ENCODE data around the gene MCIDAS. TPM values are rescaled to one million over a fixed set of nuclear protein-coding genes. Genes with fewer than 3 reads are reported as not detected.
A peak's percentile ranks its signal among the peaks of the same experiment; 100 is the strongest.

Gene MCIDAS
- total RNA-seq, 4 donors from 2014 or later = not detected

DNA sequence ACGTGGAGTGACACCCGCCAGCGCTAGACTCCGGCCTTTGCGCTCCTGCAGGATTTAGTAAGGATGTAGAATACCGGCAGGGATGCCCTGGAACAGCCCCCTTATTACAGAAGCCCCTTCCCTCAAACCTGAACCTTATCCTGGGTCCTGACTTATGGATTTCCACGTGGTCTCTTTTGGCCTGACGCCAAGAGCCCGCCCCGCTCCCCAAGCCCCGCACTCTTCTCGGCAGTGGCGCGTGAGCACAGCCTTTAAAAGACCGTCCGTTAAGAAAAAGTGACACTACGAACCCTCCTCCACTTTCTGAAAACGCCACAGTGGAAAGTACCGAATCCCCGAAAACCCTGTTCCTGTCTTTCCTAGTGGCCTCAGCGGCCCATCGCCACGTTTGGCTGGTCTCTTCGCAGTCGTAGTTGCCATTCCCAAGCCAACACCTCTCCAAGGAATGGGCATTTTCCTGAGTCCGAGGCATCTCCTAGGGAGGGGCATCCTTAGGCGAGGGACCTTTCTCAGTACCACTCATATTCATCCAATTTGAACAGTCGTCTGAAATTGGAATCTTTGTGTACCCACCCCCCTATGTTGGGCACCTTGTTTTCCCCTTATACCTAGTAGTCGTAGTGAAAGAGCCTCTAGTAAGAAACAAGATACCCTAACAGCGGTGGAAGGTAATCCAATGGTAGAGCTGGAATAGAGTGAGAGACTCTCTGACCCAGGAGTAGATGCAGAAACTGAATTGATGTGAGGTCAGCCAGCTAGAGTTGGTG, 732 bp upstream of the MCIDAS start:
- Histone ChIP-seq H3K4me3 (peak overlapping the region; percentile 11 to 47 (median 30)), H3K4me1 (peaks cover 0 to 47% (median 33%) of the 10 kb centered on the region in 4 donors), H3K27me3 (peaks cover 0 to 100% of the 10 kb centered on the region in 2 donors), H3K9me3 (no peaks in the 10 kb centered on the region), H3K36me3 (no peaks in the 10 kb centered on the region), H3K27ac (no peak overlapping the region)
- no peak for TF ChIP-seq EP300 (IDR thresholded peaks at IDR 0.05)
- TF ChIP-seq, protein P1, sequence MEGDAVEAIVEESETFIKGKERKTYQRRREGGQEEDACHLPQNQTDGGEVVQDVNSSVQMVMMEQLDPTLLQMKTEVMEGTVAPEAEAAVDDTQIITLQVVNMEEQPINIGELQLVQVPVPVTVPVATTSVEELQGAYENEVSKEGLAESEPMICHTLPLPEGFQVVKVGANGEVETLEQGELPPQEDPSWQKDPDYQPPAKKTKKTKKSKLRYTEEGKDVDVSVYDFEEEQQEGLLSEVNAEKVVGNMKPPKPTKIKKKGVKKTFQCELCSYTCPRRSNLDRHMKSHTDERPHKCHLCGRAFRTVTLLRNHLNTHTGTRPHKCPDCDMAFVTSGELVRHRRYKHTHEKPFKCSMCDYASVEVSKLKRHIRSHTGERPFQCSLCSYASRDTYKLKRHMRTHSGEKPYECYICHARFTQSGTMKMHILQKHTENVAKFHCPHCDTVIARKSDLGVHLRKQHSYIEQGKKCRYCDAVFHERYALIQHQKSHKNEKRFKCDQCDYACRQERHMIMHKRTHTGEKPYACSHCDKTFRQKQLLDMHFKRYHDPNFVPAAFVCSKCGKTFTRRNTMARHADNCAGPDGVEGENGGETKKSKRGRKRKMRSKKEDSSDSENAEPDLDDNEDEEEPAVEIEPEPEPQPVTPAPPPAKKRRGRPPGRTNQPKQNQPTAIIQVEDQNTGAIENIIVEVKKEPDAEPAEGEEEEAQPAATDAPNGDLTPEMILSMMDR (IDR thresholded peaks at IDR 0.05) = no peak
- TF ChIP-seq POLR2A (IDR thresholded peaks at IDR 0.05) = no peak
- 7 to 8% methylated on average over 30 of the region's 30 CpGs for WGBS, 2 donors
- no peak for DNase-seq (ENCODE audit: low spot score in 2 of 2)

DNA sequence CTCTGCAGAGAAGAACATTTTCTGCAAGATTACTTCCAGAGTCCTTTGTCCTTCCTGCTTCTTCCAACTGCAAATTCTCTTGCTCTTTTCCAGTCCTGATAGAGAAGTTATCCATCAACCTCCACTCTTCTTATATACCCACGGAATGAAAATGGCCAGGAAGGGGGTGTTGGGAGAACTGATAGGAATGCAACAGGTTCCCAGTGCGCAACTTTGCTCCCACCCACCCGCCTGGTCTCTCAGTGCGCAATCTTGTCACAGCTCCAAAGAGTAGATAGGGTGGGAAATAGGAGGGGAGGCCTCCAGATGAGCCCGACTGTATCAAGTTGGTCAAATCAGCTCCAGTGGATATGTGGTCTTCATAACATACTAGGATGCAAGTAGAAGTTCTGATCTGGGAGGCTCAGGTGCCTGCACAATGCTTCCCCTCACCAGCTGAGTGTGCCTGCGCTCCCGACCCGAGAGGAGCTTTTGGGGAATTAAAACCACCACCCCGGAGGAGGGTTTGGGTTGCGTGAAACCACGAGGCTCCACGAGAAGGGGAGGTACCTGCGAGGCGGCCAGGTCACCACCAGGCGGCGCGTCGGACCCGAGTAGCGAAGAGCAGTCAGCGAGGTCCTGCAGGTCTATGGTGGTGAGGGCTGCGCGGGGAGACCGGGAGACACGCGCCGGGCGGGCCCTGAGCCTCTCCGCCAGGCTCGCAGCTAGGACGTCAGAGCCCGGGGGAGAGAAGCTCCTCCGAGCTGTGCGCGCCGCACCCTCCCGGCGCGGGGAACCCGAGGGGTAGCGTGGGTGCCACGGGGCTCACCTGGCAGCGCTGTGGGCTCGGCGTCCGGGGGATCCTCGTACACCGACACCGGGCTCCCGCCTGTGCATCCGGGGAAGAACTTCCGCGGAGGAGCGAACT, 835 bp downstream of the MCIDAS start:
- no peak for TF ChIP-seq POLR2A (IDR thresholded peaks at IDR 0.05)
- TF ChIP-seq, protein P1 (IDR thresholded peaks at IDR 0.05) = peak in 2 of 5 experiments; percentile 14 to 15
- 7 to 13% methylated on average over 32 to 40 of the region's 54 CpGs for WGBS, 2 donors
- H3K36me3 ChIP-seq = no peaks in the 10 kb centered on the region
- no peak for DNase-seq (ENCODE audit: low spot score in 2 of 2)
- no peaks in the 10 kb centered on the region for H3K9me3 ChIP-seq
- H3K27ac ChIP-seq = no peak overlapping the region
- peaks cover 0 to 100% of the 10 kb centered on the region in 2 donors for H3K27me3 ChIP-seq
- peaks cover 0 to 36% (median 17%) of the 10 kb centered on the region in 4 donors for H3K4me1 ChIP-seq
- H3K4me3 ChIP-seq = peak overlapping the region in 2 of 4 donors; percentile 34 to 47

DNA sequence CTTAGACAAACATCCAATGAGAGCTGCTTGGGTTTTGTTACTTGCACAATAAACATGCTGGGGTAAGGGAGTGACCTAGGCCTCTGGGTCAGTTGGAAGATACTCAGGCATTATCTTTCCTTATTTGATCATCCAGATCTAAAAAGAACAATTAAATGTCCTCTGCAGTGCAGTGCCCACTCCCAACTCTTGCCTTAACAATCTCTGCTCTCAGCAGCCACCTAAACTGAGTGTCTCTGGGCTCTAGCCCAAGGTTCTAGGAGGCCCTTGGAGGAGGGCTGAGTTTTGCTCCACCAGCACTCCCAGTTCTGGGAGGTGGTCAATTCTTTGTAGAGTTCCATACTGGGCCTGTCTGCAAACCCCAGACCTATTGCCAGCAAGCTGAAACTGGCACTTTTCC, 1.8 kb downstream of the MCIDAS start:
- no peak for DNase-seq (ENCODE audit: low spot score in 2 of 2)
- peaks cover 0 to 40% (median 18%) of the 10 kb centered on the region in 4 donors for H3K4me1 ChIP-seq
- no peaks in the 10 kb centered on the region for H3K9me3 ChIP-seq
- H3K4me3 ChIP-seq = no peak overlapping the region
- H3K27me3 ChIP-seq = peaks cover 0 to 100% of the 10 kb centered on the region in 2 donors
- H3K27ac ChIP-seq = no peak overlapping the region
- no peaks in the 10 kb centered on the region for H3K36me3 ChIP-seq
- TF ChIP-seq EP300 (IDR thresholded peaks at IDR 0.05) (no peak), POLR2A (IDR thresholded peaks at IDR 0.05) (no peak)
- TF ChIP-seq, protein P1 (IDR thresholded peaks at IDR 0.05) = no peak

DNA sequence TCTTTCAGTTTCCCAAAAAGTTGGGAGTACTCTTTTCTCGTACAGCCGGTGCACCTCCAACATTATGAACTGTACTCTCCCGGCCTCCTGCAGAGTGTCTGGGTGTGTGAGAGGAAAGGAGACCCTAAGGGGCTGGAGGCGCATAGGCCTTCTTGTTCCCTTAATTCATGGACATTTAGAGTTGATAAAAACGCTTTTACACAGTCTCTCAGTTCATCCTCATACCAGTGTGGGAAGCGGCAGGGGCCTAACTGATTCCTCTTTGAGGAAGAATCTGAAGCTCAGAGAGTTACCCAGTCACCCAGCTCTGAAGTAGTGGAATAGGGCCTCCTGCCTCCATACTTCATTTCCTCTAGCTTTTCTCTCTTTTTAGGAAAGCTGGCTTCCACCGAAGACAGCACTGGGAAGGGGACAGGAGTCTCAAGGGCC, 3.3 kb downstream of the MCIDAS start:
- WGBS, 2 donors = 64 to 70% methylated on average over 7 of the region's 7 CpGs
- Histone ChIP-seq H3K36me3 (no peaks in the 10 kb centered on the region), H3K9me3 (no peaks in the 10 kb centered on the region), H3K27me3 (peaks cover 0 to 100% of the 10 kb centered on the region in 2 donors), H3K4me3 (peak overlapping the region in 1 of 4 donors; percentile 13), H3K4me1 (peaks cover 0 to 43% (median 18%) of the 10 kb centered on the region in 4 donors), H3K27ac (no peak overlapping the region)
- no peak for DNase-seq (ENCODE audit: low spot score in 2 of 2)
- TF ChIP-seq EP300 (IDR thresholded peaks at IDR 0.05) (no peak), POLR2A (IDR thresholded peaks at IDR 0.05) (no peak)
- TF ChIP-seq, protein P1 (IDR thresholded peaks at IDR 0.05) = no peak

Data from tibial nerve (tissue), 4 donors.